GM23248 (cell line): ENCODE results near the gene TFAP2E. TPM values are rescaled to one million over a fixed set of nuclear protein-coding genes. Genes with fewer than 3 reads are reported as not detected.
A peak's percentile ranks its signal among the peaks of the same experiment; 100 is the strongest.

ENCODE experiments used
- DNase-seq: peaks from one replicate; pipeline ENCODE4 v3.0.0-alpha.2; 2015
- H2AFZ ChIP-seq: fragments of 200-600 bp; sonication (generic); 2 replicates; pipeline ENCODE4 v1.6.1; 2016; ENCODE audit warnings: antibody characterized with exemption
- H3F3A ChIP-seq: fragments of 200-600 bp; sonication (generic); 2 replicates; pipeline ENCODE4 v1.6.1; 2016; ENCODE audit warnings: mild to moderate bottlenecking, antibody characterized with exemption, mixed run types; ENCODE audit not compliant: insufficient read depth
- H3K27ac ChIP-seq: fragments of 200-600 bp; sonication (generic); 2 replicates; pipeline ENCODE4 v1.5.1; 2016; ENCODE audit warnings: mild to moderate bottlenecking
- H3K27me3 ChIP-seq: fragments of 200-600 bp; sonication (generic); replicated peaks from 2 replicates; pipeline ENCODE4 v1.6.1; 2016; ENCODE audit warnings: mild to moderate bottlenecking; ENCODE audit not compliant: insufficient read depth
- H3K36me3 ChIP-seq: fragments of 200-600 bp; sonication (generic); 2 replicates; pipeline ENCODE4 v1.6.1; 2016; ENCODE audit warnings: low read depth, mild to moderate bottlenecking
- H3K4me1 ChIP-seq: fragments of 200-600 bp; sonication (generic); 2 replicates; pipeline ENCODE4 v1.6.1; 2016; ENCODE audit warnings: mild to moderate bottlenecking; ENCODE audit not compliant: insufficient read depth
- H3K4me2 ChIP-seq: fragments of 200-600 bp; sonication (generic); one replicate; pipeline ENCODE4 v1.6.1; 2016; ENCODE audit warnings: mild to moderate bottlenecking; ENCODE audit not compliant: unreplicated experiment
- H3K4me3 ChIP-seq: fragments of 200-600 bp; sonication (generic); 2 replicates; pipeline ENCODE4 v1.5.1; 2016; ENCODE audit warnings: mild to moderate bottlenecking
- H3K79me2 ChIP-seq: fragments of 200-600 bp; sonication (generic); 2 replicates; pipeline ENCODE4 v1.6.1; 2016; ENCODE audit warnings: mild to moderate bottlenecking; ENCODE audit not compliant: insufficient read depth
- H3K9ac ChIP-seq: fragments of 200-600 bp; sonication (generic); 2 replicates; pipeline ENCODE4 v1.6.1; 2016; ENCODE audit warnings: mild to moderate bottlenecking
- H3K9me2 ChIP-seq: fragments of 200-600 bp; sonication (generic); 2 replicates; pipeline ENCODE4 v1.6.1; 2016; ENCODE audit warnings: mixed run types, mild to moderate bottlenecking, moderate library complexity; ENCODE audit not compliant: insufficient read depth
- H3K9me3 ChIP-seq: fragments of 200-600 bp; sonication (generic); one replicate; pipeline ENCODE4 v1.6.1; 2017; ENCODE audit warnings: low read depth
- H4K20me1 ChIP-seq: fragments of 200-600 bp; sonication (generic); 2 replicates; pipeline ENCODE4 v1.6.0; 2016; ENCODE audit not compliant: insufficient read depth
- EZH2 ChIP-seq: fragments of 200-600 bp; sonication (generic); IDR thresholded peaks from 2 replicates; pipeline ENCODE4 v1.6.1; 2018; ENCODE audit warnings: antibody characterized with exemption, mild to moderate bottlenecking; ENCODE audit not compliant: insufficient read depth, poor library complexity, severe bottlenecking
- EZH2phosphoT487 ChIP-seq: fragments of 200-600 bp; sonication (generic); IDR thresholded peaks from 2 replicates; pipeline ENCODE4 v1.6.1; 2018; ENCODE audit warnings: antibody characterized with exemption, moderate library complexity, mild to moderate bottlenecking, low read depth; ENCODE audit not compliant: insufficient read depth
- WGBS, 2 experiments: methylation state at CpG; one replicate each; pipeline ENCODE4 v1.1.6; 2015 to 2017; ENCODE audit warnings: low lambda C conversion rate in 2 of 2, low coverage in 1 of 2; ENCODE audit errors: missing lambda C conversion rate in 2 of 2; 5-methylcytosine and 5-hydroxymethylcytosine counted together
- in situ Hi-C: fragments of 300-500 bp; cut with MboI; formaldehyde crosslinking; loops from 2 replicates; pipeline ENCODE4 v1.15.0; 2020
- polyA plus RNA-seq: library from polyadenylated mRNA; unstranded; fragments of >200 nt; fragmentation: Nextera tagmentation; extraction: Ambion mirVana; gene quantifications from 2 replicates; pipeline ENCODE4 v1.2.1, GENCODE V29; 2016
- total RNA-seq: library from RNA; depleted of rRNA; stranded (reverse); fragments of >200 nt; shearing (Covaris generic); gene quantifications from 2 replicates; pipeline ENCODE4 v1.2.3, GENCODE V29; 2014

Gene TFAP2E
- total and polyA plus RNA-seq, 2 experiments from 2014 or later, result 0.18 TPM; not detected in 1

DNA sequence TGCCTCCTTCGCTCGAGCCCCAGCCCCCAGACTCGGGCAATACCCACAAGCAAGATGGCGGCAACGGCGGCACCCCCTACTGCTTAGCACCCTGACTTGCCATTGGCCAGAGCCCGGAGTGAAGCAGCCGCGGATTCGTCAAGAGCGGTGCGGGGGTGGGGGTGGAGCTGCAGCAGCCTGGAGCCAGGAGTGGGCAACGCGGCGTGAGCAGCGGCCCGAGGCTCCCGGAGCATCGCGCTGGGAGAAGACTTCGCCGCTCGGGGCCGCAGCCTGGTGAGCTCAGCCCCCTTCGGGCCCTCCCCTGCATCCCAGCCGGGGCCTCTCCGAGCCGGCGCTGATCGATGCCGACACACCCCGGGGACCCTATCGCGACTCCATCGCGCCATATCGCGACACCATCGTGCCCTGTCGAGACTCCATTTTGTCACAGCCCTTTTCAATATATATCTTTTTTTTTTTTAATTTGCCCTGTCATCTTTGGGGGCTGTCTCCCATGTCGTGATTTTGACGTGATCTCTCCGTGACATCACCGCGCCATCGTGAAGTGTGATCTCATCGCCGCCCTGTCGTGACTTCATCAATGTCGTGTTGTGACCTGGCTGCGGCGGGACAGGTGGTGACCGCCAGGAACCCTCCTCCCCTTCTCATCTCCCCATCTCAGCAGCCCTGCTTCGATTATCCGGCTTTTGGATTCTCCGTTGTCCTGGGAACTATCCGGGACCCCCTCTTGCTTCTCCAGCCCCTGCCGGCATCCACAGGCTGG lies 15.3 kb upstream of the TFAP2E start, which contains the start of gene NCDN:
NCDN (plus strand) TSS at position 189 of the 763 bp plus-strand sequence; CDS start at position 581, 392 bp downstream.
- Histone ChIP-seq H2AFZ (peak within 1 kb of the TSS; percentile 76), H3K4me1 (peaks cover 25% of the 10 kb centered on the region), H3K27ac (peak within 1 kb of the TSS; percentile 70), H3K79me2 (peaks cover 21% of the 10 kb centered on the region), H3K4me2 (peak within 1 kb of the TSS; percentile 95), H3K9me3 (no peaks in the 10 kb centered on the region), H3K36me3 (peaks cover 9% of the 10 kb centered on the region; the same call in 1 of the 2 replicates), H4K20me1 (no peaks in the 10 kb centered on the region), H3K4me3 (peak within 1 kb of the TSS; percentile 86), H3K9ac (peak within 1 kb of the TSS; percentile 91), H3K9me2 (no peaks in the 10 kb centered on the region), H3K27me3 (no peaks in the 10 kb centered on the region), H3F3A (peaks cover 30% of the 10 kb centered on the region)
- WGBS, 2 experiments, result 1% methylated on average over 46 to 56 of the region's 58 CpGs
- DNase-seq, result peak; percentile 99
- in situ Hi-C loops, result no loop called here
- TF ChIP-seq EZH2phosphoT487 (no peak), EZH2 (no peak)

DNA sequence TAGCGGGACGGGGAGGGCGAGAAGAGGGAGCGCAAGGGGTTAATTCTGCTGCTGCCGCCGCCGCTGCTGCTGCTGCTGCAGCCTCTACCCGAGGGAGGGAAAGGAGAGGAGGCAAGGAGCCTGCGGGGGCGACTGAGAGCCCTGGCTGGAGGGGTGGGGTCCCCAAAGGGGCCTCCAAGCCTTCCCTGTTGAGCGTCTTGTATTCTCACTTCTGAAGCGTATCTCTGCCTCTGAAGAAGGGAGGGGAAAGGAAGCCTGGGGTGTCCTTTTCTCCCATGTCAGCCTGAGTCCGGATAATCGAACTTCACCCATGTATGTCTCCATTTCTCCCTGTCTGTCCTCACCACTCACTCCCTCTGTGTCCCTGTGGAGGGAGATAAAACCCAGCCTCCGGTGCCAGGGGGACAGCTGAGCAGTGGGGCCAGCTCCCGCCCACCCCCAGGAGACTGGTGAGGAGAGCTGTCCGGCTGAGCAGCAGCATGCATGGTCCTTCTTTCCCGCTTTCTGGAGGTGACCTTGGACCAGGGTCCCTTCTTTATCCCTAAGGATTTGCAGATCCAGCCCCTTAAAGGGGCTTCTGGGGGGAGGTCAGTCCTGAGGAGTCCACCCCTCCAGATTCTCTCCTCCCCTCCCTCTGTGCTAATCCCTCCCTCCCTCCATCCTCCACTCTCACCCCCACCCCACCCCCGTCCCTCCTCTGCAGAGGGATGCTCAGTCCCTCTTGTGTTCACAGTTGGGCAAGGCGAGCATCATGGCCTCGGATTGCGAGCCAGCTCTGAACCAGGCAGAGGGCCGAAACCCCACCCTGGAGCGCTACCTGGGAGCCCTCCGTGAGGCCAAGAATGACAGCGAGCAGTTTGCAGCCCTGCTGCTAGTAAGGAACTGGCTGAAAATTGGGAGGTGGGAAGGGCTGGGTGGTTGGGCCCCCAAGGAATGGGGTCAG lies 14.5 kb upstream of the TFAP2E start:
- WGBS, 2 experiments, result 20 to 28% methylated on average over 21 to 26 of the region's 26 CpGs
- 0 out of 2 replicates have a peak overlapping the region, but pooled peaks have one; percentile 70 for H3K27ac ChIP-seq
- peak overlapping the region; percentile 86 for H3K4me3 ChIP-seq
- no peaks in the 10 kb centered on the region for H3K9me2 ChIP-seq
- H3K9me3 ChIP-seq, result no peaks in the 10 kb centered on the region
- peak overlapping the region; percentile 95 for H3K4me2 ChIP-seq
- peaks cover 29% of the 10 kb centered on the region for H3F3A ChIP-seq
- peak overlapping the region; percentile 91 for H3K9ac ChIP-seq
- in situ Hi-C loops, result no loop called here
- peaks cover 15% of the 10 kb centered on the region for H3K79me2 ChIP-seq
- H2AFZ ChIP-seq, result peak overlapping the region; percentile 76; the same call in 1 of the 2 replicates
- 0 out of 2 replicates have a peak, but pooled peaks cover under 1% of the 10 kb centered on the region for H3K36me3 ChIP-seq
- peaks cover 25% of the 10 kb centered on the region for H3K4me1 ChIP-seq
- H3K27me3 ChIP-seq, result no peaks in the 10 kb centered on the region
- H4K20me1 ChIP-seq, result no peaks in the 10 kb centered on the region
- TF ChIP-seq EZH2, result no peak
- DNase-seq, result peak; percentile 57

DNA sequence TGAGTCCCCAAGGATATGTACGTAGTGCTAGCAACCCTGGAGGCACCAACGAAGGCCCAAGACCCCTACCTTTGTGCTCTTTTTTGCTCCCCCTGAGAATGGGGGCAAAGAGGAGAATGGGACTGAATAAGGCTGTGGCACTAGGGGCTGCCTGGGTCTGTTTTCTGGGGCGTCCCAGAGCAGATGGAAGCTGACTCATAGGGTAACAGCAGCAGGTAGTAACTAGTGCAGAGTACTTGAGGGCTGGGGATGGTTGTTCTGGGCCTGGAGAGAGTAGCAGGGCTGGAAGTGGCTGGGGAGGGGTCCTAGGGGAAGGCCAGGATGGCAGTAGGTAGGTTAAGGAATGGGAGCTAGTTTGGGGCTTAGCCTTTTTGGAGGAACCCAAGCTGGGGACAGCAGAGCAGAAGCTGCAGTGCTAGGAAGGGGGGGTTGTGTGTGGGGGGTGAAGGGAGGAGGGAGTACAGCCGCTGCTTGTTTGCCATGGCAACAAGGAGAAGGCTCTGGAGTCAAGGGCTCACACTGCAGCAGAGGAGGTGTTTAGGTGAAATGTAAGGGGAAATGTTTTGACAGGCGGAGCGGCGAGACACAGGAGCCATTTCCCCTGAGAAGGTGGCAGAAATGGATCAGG lies 13.7 kb upstream of the TFAP2E start:
- Histone ChIP-seq H3K9ac (0 out of 2 replicates have a peak overlapping the region, but pooled peaks have one; percentile 91), H3K4me2 (peak overlapping the region; percentile 95), H3K27me3 (no peaks in the 10 kb centered on the region), H3K79me2 (peaks cover 7% of the 10 kb centered on the region; the same call in 1 of the 2 replicates), H3K36me3 (no peaks in the 10 kb centered on the region), H2AFZ (no peak overlapping the region), H3K4me1 (peaks cover 19% of the 10 kb centered on the region), H3K27ac (no peak overlapping the region), H3K9me3 (no peaks in the 10 kb centered on the region), H3K9me2 (no peaks in the 10 kb centered on the region), H3K4me3 (peak overlapping the region; percentile 86; the same call in 1 of the 2 replicates), H4K20me1 (no peaks in the 10 kb centered on the region), H3F3A (peaks cover 21% of the 10 kb centered on the region)
- peak; percentile 28 for DNase-seq
- TF ChIP-seq EZH2 (no peak), EZH2phosphoT487 (no peak)
- in situ Hi-C loops, result no loop called here
- 89 to 92% methylated on average over 6 to 7 of the region's 7 CpGs for WGBS, 2 experiments
